Ectodermal cell (in vitro differentiated cells): ENCODE data around the gene SAMSN1. TPM values are rescaled to one million over a fixed set of nuclear protein-coding genes. Genes with fewer than 3 reads are reported as not detected.

Experiments
- H3K27ac ChIP-seq: 2 replicates; pipeline ENCODE4 v1.7.0; 2013; ENCODE audit warnings: mild to moderate bottlenecking, low read depth, low read length; ENCODE audit not compliant: insufficient read depth, poor library complexity, severe bottlenecking
- H3K27me3 ChIP-seq: 2 replicates; pipeline ENCODE4 v1.7.0; 2013; ENCODE audit warnings: mild to moderate bottlenecking, low read length; ENCODE audit not compliant: insufficient read depth, control insufficient read depth, poor library complexity, severe bottlenecking
- H3K36me3 ChIP-seq: one replicate; pipeline ENCODE4 v1.7.0; 2013; ENCODE audit warnings: low read length; ENCODE audit not compliant: control insufficient read depth, insufficient read depth
- H3K4me1 ChIP-seq: one replicate; pipeline ENCODE4 v1.7.0; 2013; ENCODE audit warnings: low read length; ENCODE audit not compliant: control insufficient read depth, insufficient read depth
- H3K4me3 ChIP-seq: 2 replicates; pipeline ENCODE4 v1.7.0; 2013; ENCODE audit warnings: low read depth, low read length, control low read depth; ENCODE audit not compliant: insufficient read depth
- H3K9me3 ChIP-seq: 2 replicates; pipeline ENCODE4 v1.7.0; 2013; ENCODE audit warnings: mild to moderate bottlenecking, low read length, moderate library complexity; ENCODE audit not compliant: control insufficient read depth
- WGBS, 2 experiments: methylation state at CpG; one replicate each; pipeline ENCODE4 v1.1.7; 2013; ENCODE audit warnings: missing lambda C conversion rate in 2 of 2; 5-methylcytosine and 5-hydroxymethylcytosine counted together
- polyA plus RNA-seq, 4 experiments: library from polyadenylated mRNA; stranded (reverse); fragments of 50-300 nt; gene quantifications; one replicate each; pipeline ENCODE4 v1.2.3, GENCODE V29; 2013

The SAMSN1 gene
- polyA plus RNA-seq (2013, experiment 1 of 4): not detected
- polyA plus RNA-seq (2013, experiment 2 of 4): not detected
- not detected for polyA plus RNA-seq (2013, experiment 3 of 4)
- polyA plus RNA-seq (2013, experiment 4 of 4): not detected

DNA sequence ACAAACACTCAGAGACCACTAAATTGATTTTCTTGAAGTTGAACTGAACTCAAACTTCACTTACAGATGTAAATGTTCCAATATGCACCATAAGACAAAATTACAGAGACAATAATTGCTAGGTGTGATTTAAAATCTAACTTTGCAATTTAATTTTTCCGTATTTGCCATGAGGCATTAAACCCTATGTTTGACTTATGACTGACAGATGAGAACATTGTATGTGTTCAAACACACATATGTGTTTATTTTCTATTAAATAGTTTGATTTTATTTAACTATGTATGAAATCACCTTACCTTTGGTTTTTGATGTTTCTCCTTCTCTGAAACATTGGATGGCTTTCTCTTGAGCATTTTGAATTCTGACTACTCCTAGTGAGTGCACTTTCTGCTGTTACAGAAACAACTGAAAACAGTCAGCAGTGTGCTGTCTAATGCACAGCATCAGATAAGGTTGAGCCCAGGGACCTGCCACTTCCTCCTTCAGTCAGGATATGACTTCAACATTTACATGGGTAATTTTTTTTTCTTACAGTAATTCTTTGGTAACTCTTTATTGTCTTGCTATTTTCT is at the start of gene SAMSN1:
TSS of gene SAMSN1 (minus strand) at position 410 of the 575 bp plus-strand sequence. CDS start at position 356, 54 bp downstream.
- Histone ChIP-seq H3K4me3 (no peak within 1 kb of the TSS), H3K36me3 (no peaks in the 10 kb centered on the region)
- WGBS, 2 experiments: 100% methylated on average over 1 of the region's 1 CpG

DNA sequence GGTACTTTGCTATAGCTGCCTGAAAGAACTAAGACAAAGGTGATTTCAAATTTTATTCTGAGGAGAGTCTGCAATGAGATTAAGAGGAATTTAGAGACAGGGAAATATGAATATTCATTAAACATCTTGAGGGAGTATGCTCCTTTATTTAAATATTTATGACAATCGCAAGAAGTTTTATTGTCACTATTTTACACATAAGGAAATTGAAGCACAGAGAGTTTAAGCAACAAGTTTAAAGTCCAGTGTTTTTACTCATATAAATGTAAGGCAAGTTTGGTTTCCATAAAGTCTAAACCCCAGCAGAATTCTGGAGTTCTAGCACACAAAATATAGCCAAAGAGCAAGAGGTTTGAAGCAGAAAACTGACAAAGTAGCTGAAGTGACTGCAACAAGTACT is 49.3 kb upstream of the SAMSN1 start:
- Histone ChIP-seq H3K9me3 (no peaks in the 10 kb centered on the region), H3K4me1 (no peaks in the 10 kb centered on the region), H3K27me3 (no peaks in the 10 kb centered on the region), H3K27ac (no peak overlapping the region), H3K4me3 (no peak overlapping the region), H3K36me3 (no peaks in the 10 kb centered on the region)
- WGBS, 2 experiments: 100% methylated on average over 1 of the region's 1 CpG; no CpG with 5 or more reads in 1 of the 2 experiments

More for the DNA sequence above, at the start of gene SAMSN1:
- Histone ChIP-seq H3K27me3 (no peaks in the 10 kb centered on the region), H3K4me1 (no peaks in the 10 kb centered on the region), H3K9me3 (no peaks in the 10 kb centered on the region), H3K27ac (no peak within 1 kb of the TSS)

DNA sequence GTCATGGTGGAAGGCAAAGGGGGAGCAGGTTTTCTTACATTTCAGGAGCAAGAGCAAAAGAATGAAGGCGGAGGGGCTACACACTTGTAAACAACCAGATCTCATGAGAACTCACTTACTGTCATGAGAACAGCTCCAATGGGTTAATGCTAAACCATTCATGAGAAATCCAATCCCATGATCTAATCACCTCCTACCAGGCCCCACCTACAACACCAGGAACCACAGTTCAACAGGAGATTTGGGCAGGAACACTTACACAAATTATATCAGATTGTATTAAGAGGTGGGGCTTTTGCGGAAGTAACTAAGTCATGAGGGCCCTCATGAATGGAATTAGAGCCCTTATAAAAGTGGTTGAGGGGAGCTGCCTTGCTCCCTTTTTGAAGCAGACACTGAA is 48.9 kb upstream of the SAMSN1 start:
- Histone ChIP-seq H3K27me3 (no peaks in the 10 kb centered on the region), H3K36me3 (no peaks in the 10 kb centered on the region), H3K4me3 (no peak overlapping the region), H3K9me3 (no peaks in the 10 kb centered on the region), H3K27ac (no peak overlapping the region), H3K4me1 (no peaks in the 10 kb centered on the region)
- WGBS, 2 experiments: 94 to 97% methylated on average over 2 of the region's 2 CpGs

DNA sequence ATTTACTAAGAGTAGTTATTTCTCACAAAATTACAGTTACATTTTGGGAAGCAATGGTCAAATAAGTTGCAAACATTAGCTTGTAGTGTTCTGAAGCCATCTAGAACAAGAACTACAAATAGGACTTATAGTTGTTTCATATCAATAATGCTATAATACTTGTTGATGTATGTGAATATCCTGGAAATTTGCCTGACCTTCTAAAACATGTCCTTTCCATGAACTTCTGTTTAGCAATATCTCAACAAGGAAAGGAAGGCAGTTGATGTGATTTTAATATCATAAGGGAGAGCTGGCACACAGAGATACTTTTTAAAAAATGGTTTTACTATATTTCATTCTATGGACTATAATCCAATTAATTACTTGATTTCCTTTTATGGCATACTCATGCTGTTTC is 47.1 kb upstream of the SAMSN1 start:
- no peak overlapping the region for H3K4me3 ChIP-seq
- H3K9me3 ChIP-seq: no peaks in the 10 kb centered on the region
- no peak overlapping the region for H3K27ac ChIP-seq
- H3K4me1 ChIP-seq: no peaks in the 10 kb centered on the region
- no peaks in the 10 kb centered on the region for H3K27me3 ChIP-seq
- no peaks in the 10 kb centered on the region for H3K36me3 ChIP-seq

DNA sequence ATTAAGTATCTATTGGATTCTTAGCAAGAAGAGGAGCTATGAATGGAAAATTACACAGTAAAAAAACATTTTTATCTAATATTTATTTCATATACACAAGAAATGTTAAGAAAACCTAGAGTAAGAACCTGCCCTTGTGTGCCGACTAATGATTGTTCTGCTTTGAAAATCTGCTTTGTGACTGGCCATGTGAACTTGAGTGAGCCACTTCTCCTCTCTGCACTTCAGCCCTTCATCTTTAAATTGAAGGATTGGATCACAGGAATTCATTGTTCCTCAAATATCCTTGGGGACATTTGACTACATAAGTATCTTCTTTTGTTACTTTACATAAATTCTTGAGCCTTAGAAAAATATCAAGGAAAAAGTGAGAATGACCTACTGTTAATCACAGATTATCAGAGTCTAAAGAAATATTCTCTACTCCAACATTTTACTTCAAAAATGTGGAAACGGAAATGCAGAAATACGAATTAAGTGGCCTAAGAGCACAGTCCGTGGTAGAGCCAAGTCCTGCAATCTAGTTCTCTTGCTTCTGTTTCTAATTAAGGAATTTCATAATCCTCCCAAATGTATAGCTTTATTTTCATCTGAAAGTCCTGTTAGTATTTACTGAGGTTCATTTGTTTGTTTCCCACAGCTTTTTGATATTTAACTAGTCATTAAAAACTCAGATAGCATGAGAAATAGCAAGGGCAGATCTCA is 46.3 kb upstream of the SAMSN1 start:
- no peak overlapping the region for H3K4me3 ChIP-seq
- H3K27ac ChIP-seq: no peak overlapping the region
- H3K27me3 ChIP-seq: no peaks in the 10 kb centered on the region
- WGBS, 2 experiments: 94 to 96% methylated on average over 4 of the region's 4 CpGs
- no peaks in the 10 kb centered on the region for H3K9me3 ChIP-seq
- H3K36me3 ChIP-seq: no peaks in the 10 kb centered on the region
- H3K4me1 ChIP-seq: no peaks in the 10 kb centered on the region

DNA sequence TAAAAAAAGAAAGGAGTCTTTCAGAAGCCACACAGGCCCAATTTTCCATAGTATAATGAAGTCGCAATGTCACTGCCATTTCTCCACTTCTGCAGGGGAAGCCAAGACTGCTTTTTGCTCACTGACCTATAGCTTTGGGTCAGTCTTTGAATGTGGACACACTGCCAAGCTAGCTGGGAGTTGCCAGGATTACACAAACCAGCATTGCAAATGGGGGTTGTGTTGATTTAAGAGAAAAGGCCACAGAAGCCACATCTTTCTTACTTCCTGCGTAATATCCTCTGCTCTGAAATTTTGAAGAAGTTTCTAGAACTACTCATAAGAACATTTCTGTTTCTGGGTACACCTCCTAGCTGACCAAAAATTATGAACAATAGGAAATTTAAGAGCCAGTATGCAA is 45.8 kb upstream of the SAMSN1 start:
- no peak overlapping the region for H3K4me3 ChIP-seq
- H3K9me3 ChIP-seq: no peaks in the 10 kb centered on the region
- H3K27me3 ChIP-seq: no peaks in the 10 kb centered on the region
- no peaks in the 10 kb centered on the region for H3K36me3 ChIP-seq
- no peak overlapping the region for H3K27ac ChIP-seq
- 92 to 100% methylated on average over 1 to 2 of the region's 2 CpGs for WGBS, 2 experiments
- H3K4me1 ChIP-seq: no peaks in the 10 kb centered on the region

DNA sequence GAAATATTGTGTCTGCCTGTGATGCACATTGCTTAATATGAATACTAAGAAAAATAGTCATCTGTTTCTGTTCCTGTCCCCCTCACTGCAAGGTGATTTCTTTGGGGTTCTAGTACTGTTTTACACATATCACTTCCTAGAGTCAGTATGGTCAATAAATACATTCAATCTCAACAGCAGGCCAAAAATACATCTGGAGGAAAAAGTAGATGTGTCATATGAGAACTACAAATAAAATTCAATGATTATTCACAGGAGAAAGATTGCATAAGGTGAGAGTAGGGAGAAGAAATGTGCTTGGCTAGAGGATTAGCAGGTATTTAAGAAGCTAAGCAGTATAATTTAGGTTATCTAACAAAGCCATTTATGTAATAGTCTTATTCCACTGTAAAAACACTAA is 45.3 kb upstream of the SAMSN1 start:
- no peaks in the 10 kb centered on the region for H3K4me1 ChIP-seq
- no peaks in the 10 kb centered on the region for H3K27me3 ChIP-seq
- H3K4me3 ChIP-seq: no peak overlapping the region
- no peaks in the 10 kb centered on the region for H3K9me3 ChIP-seq
- no peaks in the 10 kb centered on the region for H3K36me3 ChIP-seq
- no peak overlapping the region for H3K27ac ChIP-seq

DNA sequence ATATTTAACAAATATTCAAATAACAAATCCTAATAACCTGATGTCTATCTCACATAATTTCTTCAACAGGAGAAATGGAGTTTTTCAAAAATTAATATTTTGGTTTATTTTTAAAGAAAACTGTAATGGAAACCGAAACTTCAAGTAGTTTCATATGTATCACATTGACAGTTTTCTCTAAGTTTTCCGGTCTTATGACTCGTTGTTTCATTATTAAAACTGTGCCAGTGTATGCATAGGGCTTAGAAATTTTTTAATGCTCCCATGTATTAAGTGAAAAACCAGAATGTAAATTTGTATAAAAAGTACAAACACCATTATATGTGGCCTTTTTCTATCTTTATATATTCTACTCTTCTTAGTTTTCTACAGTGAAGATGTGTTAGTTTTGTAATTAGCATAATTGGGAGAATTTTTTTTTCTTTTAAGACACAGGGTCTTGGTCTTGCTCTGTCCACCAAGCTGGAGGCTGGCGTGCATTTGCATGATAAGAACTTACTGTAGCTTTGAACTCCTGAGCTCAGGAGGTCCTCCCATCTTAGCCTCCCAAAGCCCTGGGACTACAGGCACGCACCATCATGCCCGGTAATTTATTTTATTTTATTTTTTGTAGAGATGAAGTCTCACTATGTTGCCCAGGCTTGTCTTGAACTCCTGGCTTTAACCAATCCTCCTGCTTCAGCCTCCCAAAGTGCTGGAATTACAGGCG is 43.9 kb upstream of the SAMSN1 start:
- H3K27me3 ChIP-seq: no peaks in the 10 kb centered on the region
- 78 to 83% methylated on average over 6 to 7 of the region's 7 CpGs for WGBS, 2 experiments
- H3K27ac ChIP-seq: no peak overlapping the region
- no peaks in the 10 kb centered on the region for H3K4me1 ChIP-seq
- no peaks in the 10 kb centered on the region for H3K36me3 ChIP-seq
- no peaks in the 10 kb centered on the region for H3K9me3 ChIP-seq
- no peak overlapping the region for H3K4me3 ChIP-seq

DNA sequence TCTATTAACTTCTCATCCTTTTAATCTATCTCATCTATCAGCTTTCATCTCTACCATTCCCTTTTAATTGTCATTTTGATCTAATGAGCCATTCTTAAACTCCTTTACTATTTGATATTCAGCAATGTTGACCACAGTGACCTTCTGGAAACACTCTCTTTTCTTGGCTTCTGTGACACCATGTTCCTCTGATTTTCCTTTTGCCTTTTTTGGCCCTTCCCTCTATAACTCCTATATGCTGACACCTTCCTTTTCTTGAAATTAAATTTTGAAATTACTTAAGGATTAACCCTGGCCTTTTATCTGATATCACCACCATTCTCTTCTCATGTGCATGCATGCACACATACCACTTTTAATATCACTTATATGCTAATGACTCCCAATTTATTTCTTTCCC is 41.2 kb upstream of the SAMSN1 start:
- Histone ChIP-seq H3K4me1 (no peaks in the 10 kb centered on the region), H3K27me3 (no peaks in the 10 kb centered on the region), H3K4me3 (no peak overlapping the region), H3K9me3 (no peaks in the 10 kb centered on the region), H3K27ac (no peak overlapping the region), H3K36me3 (no peaks in the 10 kb centered on the region)

DNA sequence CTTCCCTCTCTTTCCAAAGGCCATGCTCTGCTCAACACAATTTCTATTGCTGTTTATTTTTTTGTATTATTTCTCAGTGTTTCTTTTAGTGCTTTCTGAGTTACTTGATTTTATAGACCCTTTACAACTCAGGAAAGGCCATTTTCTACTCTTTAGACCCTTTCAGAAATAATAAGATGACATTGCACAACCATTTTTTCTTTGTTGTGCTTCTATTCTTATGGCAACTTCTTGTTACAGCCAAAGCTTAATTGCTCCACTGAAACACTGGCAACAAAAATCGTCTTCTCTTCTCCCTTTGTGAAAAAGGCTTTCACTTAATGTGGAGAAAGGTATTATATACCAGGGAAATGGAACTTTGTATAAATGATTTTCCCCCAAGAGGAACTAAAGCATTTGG is 39.0 kb upstream of the SAMSN1 start:
- Histone ChIP-seq H3K27ac (no peak overlapping the region), H3K9me3 (no peaks in the 10 kb centered on the region), H3K36me3 (no peaks in the 10 kb centered on the region), H3K27me3 (no peaks in the 10 kb centered on the region), H3K4me3 (no peak overlapping the region), H3K4me1 (no peaks in the 10 kb centered on the region)
- WGBS, 2 experiments: 83 to 100% methylated on average over 1 of the region's 1 CpG
